ENCODE results near the gene CTSK.

DNA sequence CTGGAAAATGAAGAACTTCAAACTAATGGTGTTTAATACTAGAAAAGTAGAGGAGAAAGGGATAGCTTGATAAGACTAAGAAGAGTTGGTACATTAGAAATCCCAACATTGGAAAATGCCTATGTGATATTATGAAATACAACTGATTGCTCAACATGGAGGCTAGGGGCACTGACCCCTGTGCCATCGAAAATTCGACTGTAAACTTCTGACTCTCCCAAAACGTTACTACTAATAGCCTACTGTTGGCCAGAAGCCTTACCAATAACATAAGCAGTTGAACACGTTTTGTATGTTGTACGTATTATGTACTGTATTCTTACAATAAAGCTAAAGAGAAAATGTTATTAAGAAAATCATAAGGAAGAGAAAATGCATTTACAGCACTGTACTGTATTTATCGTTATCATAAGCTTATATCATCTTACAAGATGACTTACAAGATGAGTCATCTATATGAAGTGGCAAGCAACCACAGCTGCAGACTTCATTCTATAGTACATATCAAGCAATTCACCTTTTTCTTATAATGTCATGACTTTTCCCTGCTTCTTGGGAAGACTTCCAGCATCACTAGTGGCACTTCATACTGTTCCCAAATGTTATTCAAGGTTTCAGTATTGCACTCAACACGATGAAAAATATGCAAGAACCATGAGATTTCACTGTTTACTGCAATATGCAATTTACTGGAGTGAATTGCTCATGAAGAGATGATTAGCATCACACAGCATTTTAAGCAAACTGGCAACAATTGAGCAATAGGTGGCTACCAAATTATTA lies 12.9 kb upstream of the CTSK start:
- TF ChIP-seq, protein P1, sequence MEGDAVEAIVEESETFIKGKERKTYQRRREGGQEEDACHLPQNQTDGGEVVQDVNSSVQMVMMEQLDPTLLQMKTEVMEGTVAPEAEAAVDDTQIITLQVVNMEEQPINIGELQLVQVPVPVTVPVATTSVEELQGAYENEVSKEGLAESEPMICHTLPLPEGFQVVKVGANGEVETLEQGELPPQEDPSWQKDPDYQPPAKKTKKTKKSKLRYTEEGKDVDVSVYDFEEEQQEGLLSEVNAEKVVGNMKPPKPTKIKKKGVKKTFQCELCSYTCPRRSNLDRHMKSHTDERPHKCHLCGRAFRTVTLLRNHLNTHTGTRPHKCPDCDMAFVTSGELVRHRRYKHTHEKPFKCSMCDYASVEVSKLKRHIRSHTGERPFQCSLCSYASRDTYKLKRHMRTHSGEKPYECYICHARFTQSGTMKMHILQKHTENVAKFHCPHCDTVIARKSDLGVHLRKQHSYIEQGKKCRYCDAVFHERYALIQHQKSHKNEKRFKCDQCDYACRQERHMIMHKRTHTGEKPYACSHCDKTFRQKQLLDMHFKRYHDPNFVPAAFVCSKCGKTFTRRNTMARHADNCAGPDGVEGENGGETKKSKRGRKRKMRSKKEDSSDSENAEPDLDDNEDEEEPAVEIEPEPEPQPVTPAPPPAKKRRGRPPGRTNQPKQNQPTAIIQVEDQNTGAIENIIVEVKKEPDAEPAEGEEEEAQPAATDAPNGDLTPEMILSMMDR (IDR thresholded peaks at IDR 0.05), result no peak
- TF ChIP-seq POLR2A (IDR thresholded peaks at IDR 0.05), result no peak

Data from esophagus squamous epithelium (tissue), 4 donors.